Measurements from ENCODE around the gene CASD1.

The CASD1 gene

GRCh38 chr7:94509264-94509886 lies at the start of gene CASD1:
Gene CASD1, plus strand, starts transcription at chr7:94509809. Its CDS starts 276 bp downstream, at chr7:94510085.
- FAIRE-seq = no peak

- FAIRE-seq = no peak
These were observed 43.1 kb upstream of the CASD1 start for GRCh38 chr7:94466516-94466915.

- no peak for FAIRE-seq
These were observed 38.0 kb upstream of the CASD1 start for GRCh38 chr7:94471604-94472003.

- FAIRE-seq = no peak
These were observed 37.0 kb upstream of the CASD1 start for GRCh38 chr7:94472608-94473007.

GRCh38 chr7:94476251-94476840 lies 33.3 kb upstream of the CASD1 start:
- no peak for FAIRE-seq

GRCh38 chr7:94477878-94478277 lies 31.7 kb upstream of the CASD1 start:
- no peak for FAIRE-seq

- no peak for FAIRE-seq
These were observed 30.9 kb upstream of the CASD1 start for GRCh38 chr7:94478648-94479214.

- no peak for FAIRE-seq
These were observed 28.3 kb upstream of the CASD1 start for GRCh38 chr7:94481279-94481678.

- FAIRE-seq = no peak
These were observed 26.8 kb upstream of the CASD1 start for GRCh38 chr7:94482796-94483195.

GRCh38 chr7:94483843-94484242 lies 25.8 kb upstream of the CASD1 start:
- no peak for FAIRE-seq

- FAIRE-seq = no peak
These were observed 23.4 kb upstream of the CASD1 start for GRCh38 chr7:94486216-94486615.

GRCh38 chr7:94491410-94491809 lies 18.2 kb upstream of the CASD1 start:
- FAIRE-seq = no peak

- no peak for FAIRE-seq
These were observed 17.0 kb upstream of the CASD1 start for GRCh38 chr7:94492601-94493000.

GRCh38 chr7:94497874-94498670 lies 11.5 kb upstream of the CASD1 start:
- no peak for FAIRE-seq

GRCh38 chr7:94498918-94499317 lies 10.7 kb upstream of the CASD1 start:
- FAIRE-seq = no peak

GRCh38 chr7:94507462-94507861 lies 2.1 kb upstream of the CASD1 start:
- FAIRE-seq = no peak

- no peak for FAIRE-seq
These were observed 1.6 kb upstream of the CASD1 start for GRCh38 chr7:94507962-94508361.

- no peak for FAIRE-seq
These were observed 425 bp downstream of the CASD1 start for GRCh38 chr7:94509887-94510581.

- no peak for FAIRE-seq
These were observed 1.2 kb downstream of the CASD1 start for GRCh38 chr7:94510582-94511496.

- FAIRE-seq = no peak
These were observed 2.1 kb downstream of the CASD1 start for GRCh38 chr7:94511718-94512117.

- FAIRE-seq = no peak
These were observed 3.3 kb downstream of the CASD1 start for GRCh38 chr7:94512735-94513564.

Data from G401.6 (cell line).